Measurements from ENCODE around the gene LEPR.

DNA sequence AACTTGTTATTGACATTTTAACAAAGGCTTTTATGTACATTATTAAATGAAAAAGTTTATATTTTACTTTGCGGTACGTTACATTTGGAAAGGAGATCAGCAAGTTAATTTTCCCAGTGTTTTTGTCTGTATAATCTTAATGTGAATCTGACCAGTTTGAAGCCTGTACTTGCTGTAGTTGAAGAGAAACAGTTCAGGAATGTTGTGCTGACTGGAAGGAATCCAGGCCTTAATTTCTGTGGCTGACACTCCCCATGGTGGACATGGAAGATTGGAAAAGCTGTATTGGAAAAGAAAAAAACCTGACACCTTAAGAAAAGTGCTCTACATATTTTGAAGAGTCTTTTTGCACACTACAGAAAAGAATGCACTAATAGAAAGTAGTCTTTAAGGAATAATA, 15.5 kb downstream of the LEPR start:
- TF ChIP-seq, protein P1, sequence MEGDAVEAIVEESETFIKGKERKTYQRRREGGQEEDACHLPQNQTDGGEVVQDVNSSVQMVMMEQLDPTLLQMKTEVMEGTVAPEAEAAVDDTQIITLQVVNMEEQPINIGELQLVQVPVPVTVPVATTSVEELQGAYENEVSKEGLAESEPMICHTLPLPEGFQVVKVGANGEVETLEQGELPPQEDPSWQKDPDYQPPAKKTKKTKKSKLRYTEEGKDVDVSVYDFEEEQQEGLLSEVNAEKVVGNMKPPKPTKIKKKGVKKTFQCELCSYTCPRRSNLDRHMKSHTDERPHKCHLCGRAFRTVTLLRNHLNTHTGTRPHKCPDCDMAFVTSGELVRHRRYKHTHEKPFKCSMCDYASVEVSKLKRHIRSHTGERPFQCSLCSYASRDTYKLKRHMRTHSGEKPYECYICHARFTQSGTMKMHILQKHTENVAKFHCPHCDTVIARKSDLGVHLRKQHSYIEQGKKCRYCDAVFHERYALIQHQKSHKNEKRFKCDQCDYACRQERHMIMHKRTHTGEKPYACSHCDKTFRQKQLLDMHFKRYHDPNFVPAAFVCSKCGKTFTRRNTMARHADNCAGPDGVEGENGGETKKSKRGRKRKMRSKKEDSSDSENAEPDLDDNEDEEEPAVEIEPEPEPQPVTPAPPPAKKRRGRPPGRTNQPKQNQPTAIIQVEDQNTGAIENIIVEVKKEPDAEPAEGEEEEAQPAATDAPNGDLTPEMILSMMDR (conservative IDR thresholded peaks at IDR 0.05 in 1 of 2, IDR thresholded peaks at IDR 0.05 in 1 of 2; ENCODE audit: extremely low read depth in 1 of 2, insufficient read depth in 1 of 2, low read depth in 1 of 2, low read length in 2 of 2): no peak
- no peak for TF ChIP-seq EZH2 (IDR thresholded peaks at IDR 0.05; ENCODE audit: borderline replicate concordance, low read length)

Data from mammary epithelial cell (primary cell).